ENCODE data around the gene LGALS12. TPM values are rescaled to one million over a fixed set of nuclear protein-coding genes. Genes with fewer than 3 reads are reported as not detected.

LGALS12 gene
- total RNA-seq, 2 donors from 2014 or later: not detected

DNA sequence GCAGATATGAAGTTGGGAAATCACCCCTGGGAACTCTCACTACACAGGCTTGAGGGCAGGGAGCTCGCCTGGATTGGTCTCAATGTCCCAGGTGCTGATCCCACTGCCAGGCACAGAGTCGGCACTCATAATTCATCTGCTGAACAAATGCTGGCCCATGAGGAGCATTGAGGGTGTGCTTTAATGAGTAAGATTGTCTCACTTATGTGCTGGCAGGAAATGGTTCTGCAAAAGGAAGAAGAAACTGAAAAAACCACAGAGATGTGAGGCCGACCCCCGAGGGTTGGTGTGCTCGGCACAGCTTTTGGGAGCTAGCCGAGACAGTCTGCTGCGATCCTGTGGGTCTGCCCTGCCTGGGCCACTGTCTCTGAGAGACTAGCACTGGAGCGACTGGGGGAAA lies 47.9 kb downstream of the LGALS12 start:
- H3K27ac Mint-ChIP-seq: peak overlapping the region; percentile 93
- H3K27me3 Mint-ChIP-seq: no peaks in the 10 kb centered on the region
- ATAC-seq (replicated peaks): peak; percentile 96
- peak overlapping the region; percentile 84 for H3K4me3 Mint-ChIP-seq
- no peaks in the 10 kb centered on the region for H3K36me3 Mint-ChIP-seq (ENCODE audit: low read depth)
- no peaks in the 10 kb centered on the region for H3K9me3 Mint-ChIP-seq
- H3K4me1 Mint-ChIP-seq: peaks cover 14% of the 10 kb centered on the region

DNA sequence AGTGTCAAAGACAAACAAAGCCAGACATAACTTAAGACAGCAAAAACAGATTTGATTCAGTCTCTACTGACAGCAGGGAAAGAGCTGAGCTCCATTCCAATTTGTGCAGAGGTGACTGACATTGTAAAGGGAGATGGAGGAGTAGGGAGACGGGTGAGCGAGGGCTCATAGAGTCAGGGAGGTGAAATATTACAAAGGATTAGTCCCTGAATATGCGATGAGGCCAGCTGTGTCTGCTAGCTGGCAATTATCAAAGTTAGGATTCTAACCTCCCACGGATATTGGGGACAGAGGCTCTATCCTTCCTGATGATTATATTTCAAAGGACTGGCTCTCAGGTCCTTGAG lies 49.0 kb downstream of the LGALS12 start:
- no peak overlapping the region for H3K4me3 Mint-ChIP-seq
- peaks cover 14% of the 10 kb centered on the region for H3K4me1 Mint-ChIP-seq
- H3K36me3 Mint-ChIP-seq (ENCODE audit: low read depth): no peaks in the 10 kb centered on the region
- no peaks in the 10 kb centered on the region for H3K27me3 Mint-ChIP-seq
- no peaks in the 10 kb centered on the region for H3K9me3 Mint-ChIP-seq
- ATAC-seq (replicated peaks): no peak
- peak overlapping the region; percentile 58 for H3K27ac Mint-ChIP-seq

DNA sequence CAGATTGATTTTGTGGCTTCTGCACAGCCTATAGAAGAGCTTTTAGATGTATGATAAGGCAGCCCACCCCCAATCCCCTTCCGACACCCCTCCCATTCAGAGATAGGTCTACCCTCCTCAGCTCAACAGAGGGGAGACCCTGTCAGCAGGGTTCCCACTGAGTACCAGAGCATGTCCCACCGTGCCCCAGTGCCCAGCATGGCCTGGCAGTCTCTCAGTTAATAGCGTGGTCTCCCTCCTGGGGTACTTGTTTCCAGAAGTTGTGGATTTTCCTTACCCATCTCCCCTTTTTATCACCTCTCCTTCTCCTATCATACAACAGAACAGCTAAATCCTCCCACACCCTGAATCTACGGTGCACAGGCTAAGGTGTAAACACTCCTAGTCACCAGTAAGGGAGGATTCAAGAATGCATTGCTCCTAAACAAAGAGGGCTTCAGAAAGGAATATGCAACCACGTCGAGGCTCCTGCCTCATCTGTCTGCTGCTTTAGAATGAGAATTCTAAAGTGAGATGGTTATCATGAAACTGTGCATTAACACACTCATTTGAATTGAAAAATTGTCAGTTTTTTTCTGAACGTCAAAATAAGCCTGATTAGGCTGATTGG lies 50.6 kb downstream of the LGALS12 start:
- H3K36me3 Mint-ChIP-seq (ENCODE audit: low read depth): no peaks in the 10 kb centered on the region
- no peaks in the 10 kb centered on the region for H3K9me3 Mint-ChIP-seq
- ATAC-seq (replicated peaks): no peak
- no peak overlapping the region for H3K4me3 Mint-ChIP-seq
- peaks cover 14% of the 10 kb centered on the region for H3K4me1 Mint-ChIP-seq
- H3K27me3 Mint-ChIP-seq: no peaks in the 10 kb centered on the region
- no peak overlapping the region for H3K27ac Mint-ChIP-seq

DNA sequence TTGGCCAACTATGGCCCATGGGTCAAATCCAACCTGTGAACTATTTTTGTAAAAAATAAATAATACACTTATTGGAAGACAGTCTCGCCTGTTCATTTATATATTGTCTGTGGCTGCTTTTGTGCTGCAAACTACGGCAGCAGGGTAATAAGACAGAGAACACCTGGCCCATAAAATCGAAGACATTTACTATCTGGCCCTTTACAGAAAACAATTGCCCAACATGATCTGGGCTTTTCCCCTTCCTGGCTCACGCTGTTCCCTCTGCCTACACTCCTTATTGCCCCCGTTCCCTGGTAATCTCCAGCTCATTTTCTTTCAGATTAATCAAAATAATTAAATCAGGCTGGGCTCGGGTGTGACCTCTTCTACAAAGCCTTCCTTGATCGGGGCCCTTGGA lies 51.7 kb downstream of the LGALS12 start:
- Mint-ChIP-seq H3K27me3 (no peaks in the 10 kb centered on the region), H3K4me1 (peaks cover 13% of the 10 kb centered on the region), H3K9me3 (no peaks in the 10 kb centered on the region), H3K27ac (no peak overlapping the region), H3K4me3 (no peak overlapping the region), H3K36me3 (ENCODE audit: low read depth) (no peaks in the 10 kb centered on the region)
- ATAC-seq (replicated peaks): no peak

DNA sequence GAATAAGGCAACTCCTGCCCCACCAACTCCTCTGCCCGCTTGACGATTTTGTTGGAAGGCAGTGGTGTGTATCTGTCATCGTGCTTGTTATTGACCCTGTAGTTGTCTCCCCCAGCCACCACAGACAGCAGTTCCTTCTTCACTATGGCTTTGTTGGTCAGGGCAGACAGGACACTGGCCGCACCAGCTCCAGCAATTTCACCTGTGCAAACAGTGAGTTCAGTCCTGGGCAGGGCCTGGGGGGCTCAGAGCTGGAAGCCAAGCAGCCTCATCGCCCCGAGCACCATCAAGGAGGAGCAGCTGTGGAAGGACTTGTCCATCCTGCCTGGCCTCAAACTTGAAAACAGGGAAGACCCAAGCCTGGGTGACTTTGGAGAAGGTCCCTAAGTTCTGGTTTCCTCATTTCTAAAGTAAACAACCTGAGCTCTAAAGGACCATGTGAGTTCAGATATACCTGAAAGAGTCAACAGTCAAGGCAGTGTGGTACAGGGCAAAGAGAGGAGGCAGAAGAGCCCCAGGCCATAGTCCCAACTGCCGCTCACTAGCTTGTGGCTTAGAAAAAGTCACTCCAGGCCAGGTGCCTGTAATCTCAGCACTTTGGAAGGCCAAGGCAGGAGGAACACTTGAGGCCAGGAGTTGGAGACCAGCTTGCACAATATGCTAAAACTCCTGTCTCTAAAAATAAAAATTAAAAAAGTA lies 52.7 kb downstream of the LGALS12 start:
- H3K4me3 Mint-ChIP-seq: no peak overlapping the region
- H3K4me1 Mint-ChIP-seq: peaks cover 8% of the 10 kb centered on the region
- H3K9me3 Mint-ChIP-seq: no peaks in the 10 kb centered on the region
- H3K27me3 Mint-ChIP-seq: no peaks in the 10 kb centered on the region
- H3K27ac Mint-ChIP-seq: no peak overlapping the region
- no peak for ATAC-seq (replicated peaks)
- H3K36me3 Mint-ChIP-seq (ENCODE audit: low read depth): no peaks in the 10 kb centered on the region

DNA sequence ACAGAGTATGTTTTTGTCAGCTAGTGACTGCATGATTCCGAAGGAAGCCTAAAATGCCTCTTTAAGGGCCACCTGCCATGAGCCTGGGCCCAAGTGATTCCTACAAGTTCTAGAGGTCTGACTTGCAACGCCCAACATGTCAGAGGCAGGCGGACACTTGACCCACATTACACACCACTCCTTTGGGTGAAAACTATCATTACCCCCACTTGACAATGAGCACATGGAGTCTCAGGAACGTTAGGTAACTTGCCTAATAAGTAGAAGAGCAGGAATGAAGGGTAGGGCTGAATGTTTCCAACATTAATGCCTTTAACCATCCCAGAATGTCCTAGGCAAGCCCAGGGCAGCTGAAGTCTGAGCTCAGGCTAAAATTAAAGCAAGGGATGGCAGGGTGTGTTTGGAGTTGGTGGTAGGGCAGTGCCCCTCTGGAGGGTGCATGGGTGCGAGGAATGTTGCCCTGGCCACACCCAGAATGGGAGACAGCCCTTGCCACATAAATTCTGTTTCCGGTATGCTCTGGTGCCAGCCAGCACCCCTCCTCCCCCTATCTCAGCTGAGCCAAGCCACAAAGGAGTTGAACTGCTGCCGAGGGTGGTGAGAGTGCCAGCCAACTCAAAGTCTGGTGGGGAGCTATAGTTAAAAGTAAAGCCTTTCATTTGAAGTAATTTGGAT lies 54.8 kb downstream of the LGALS12 start:
- ATAC-seq (replicated peaks): no peak
- H3K9me3 Mint-ChIP-seq: no peaks in the 10 kb centered on the region
- H3K27me3 Mint-ChIP-seq: no peaks in the 10 kb centered on the region
- no peaks in the 10 kb centered on the region for H3K36me3 Mint-ChIP-seq (ENCODE audit: low read depth)
- H3K4me3 Mint-ChIP-seq: no peak overlapping the region
- peaks cover 14% of the 10 kb centered on the region for H3K4me1 Mint-ChIP-seq
- H3K27ac Mint-ChIP-seq: peak overlapping the region; percentile 58

DNA sequence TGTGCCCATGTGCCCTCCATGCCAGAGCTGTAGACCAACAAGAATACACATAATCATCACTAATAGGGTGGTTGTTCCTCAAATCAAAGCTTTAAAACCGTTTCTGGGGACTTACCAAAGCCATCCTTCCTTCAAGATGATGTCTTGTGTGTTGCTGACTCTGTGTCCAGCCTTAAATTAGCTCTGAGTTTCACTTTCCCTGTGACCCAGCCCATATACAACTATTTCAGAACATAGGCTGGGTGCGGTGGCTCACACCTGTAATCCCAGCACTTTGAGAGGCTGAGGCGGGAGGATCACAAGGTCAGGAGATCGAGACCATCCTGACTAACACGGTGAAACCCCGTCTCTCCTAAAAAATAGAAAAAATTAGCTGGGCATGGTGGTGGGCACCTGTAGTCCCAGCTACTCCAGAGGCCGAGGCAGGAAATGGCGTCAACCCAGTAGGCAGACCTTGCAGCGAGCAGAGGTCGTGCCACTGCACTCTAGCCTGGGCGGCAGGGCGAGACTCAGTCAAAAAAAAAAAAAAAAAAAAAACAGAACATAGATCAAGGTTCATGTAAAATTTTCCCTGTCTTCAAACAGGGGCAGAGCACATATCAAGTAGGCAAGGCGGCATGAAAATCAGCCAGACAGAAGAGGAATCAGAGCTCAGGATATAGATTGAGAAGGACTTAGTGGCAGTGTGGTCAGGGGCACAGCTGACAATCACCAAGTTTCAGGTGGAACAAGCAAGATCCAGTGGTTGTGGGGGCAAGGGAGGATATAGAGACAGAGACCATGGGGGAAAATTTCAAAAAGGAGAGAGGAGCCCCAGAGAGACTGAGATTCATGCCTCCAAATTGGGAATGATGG lies 57.5 kb downstream of the LGALS12 start, which contains the start of gene PLAAT2:
Gene PLAAT2, minus strand, starts transcription at position 179 of the 855 bp plus-strand sequence. Its CDS starts 55 bp downstream, at position 124.
- Mint-ChIP-seq H3K27ac (peak within 1 kb of the TSS; percentile 43), H3K4me1 (peaks cover 20% of the 10 kb centered on the region), H3K36me3 (ENCODE audit: low read depth) (no peaks in the 10 kb centered on the region), H3K4me3 (peak within 1 kb of the TSS; percentile 6), H3K27me3 (no peaks in the 10 kb centered on the region), H3K9me3 (no peaks in the 10 kb centered on the region)
- ATAC-seq (replicated peaks): no peak

DNA sequence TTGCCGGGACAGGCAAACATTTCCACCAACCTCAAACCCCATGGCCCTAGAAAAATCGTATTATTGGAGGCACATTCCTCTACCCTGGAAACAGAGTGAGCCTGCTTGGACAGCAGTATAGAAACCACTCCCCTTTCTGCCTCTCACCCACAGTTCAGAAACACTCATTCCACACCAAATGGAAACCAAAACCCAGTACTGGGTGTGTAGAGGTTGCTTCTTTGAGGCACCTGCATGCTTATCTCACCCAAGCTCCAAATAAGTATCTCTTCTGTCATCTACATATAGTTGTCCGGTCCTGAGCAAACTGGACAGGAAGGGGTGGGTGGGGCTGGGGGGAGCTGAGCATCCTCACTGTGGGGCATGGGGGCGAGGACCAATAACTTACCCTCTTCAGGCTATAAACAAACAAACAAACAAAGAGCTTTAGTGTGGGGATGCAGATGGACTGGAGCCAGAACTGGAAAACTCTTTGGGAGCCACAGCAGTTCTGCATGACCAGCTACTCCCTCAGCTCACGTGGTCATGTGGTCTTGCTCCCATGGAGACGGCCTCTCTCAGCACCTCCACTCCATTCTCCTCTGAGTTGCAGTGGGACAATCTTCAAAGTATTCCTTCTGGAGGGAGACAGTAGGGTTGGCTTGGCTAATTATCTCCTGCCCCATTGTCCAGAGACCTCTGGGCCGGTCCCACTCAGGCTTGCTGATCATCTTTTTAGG lies 58.3 kb downstream of the LGALS12 start:
- H3K27ac Mint-ChIP-seq: peak overlapping the region; percentile 49
- ATAC-seq (replicated peaks): peak; percentile 63
- no peaks in the 10 kb centered on the region for H3K9me3 Mint-ChIP-seq
- no peaks in the 10 kb centered on the region for H3K27me3 Mint-ChIP-seq
- H3K4me3 Mint-ChIP-seq: peak overlapping the region; percentile 6
- H3K4me1 Mint-ChIP-seq: peaks cover 20% of the 10 kb centered on the region
- H3K36me3 Mint-ChIP-seq (ENCODE audit: low read depth): no peaks in the 10 kb centered on the region

DNA sequence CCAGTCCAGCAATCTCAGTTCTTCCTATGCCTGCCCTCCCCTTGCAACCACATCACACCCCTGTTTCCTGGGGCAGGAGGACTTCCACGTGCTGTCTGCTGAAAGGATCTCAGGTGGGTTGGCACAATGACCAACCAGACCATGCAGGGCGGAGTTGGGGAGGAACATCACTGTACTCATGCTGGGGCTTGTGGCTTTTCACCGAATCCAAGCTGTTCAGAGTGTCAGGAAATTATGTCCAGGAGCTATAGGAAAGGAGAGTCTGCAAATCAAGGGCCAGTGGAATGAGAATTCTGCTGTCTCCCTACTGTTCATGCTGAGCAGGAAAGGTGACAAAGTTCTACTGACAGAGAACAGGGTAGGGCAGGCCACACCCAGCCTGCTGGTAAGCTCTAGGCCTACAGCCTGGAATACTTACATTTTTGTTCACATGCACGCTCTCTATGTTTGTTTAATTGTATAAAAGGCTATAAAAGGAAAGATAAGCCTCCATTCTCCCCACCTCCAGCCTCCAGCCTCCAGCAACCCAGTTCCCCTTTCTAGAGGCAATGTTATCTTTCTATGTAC lies 59.0 kb downstream of the LGALS12 start:
- peak overlapping the region; percentile 49 for H3K27ac Mint-ChIP-seq
- no peak overlapping the region for H3K4me3 Mint-ChIP-seq
- no peaks in the 10 kb centered on the region for H3K27me3 Mint-ChIP-seq

More for the DNA sequence above, 59.0 kb downstream of the LGALS12 start:
- no peak for ATAC-seq (replicated peaks)
- H3K4me1 Mint-ChIP-seq: peaks cover 20% of the 10 kb centered on the region
- no peaks in the 10 kb centered on the region for H3K9me3 Mint-ChIP-seq
- H3K36me3 Mint-ChIP-seq (ENCODE audit: low read depth): no peaks in the 10 kb centered on the region

Other genes starting within 250 kb of the LGALS12 start
- gene SLC22A9, start 136.3 kb upstream of the LGALS12 start, total RNA-seq: not detected
- under 1 TPM in 1 of 2 donors, not detected in 1; 0.11 TPM for gene PLAAT5, start 14.9 kb upstream of the LGALS12 start, total RNA-seq
- 10 to 100 TPM; 20.7 to 22.1 TPM for gene PLAAT4, start 30.7 kb downstream of the LGALS12 start, total RNA-seq
- not detected for gene PLAAT2, start 57.3 kb downstream of the LGALS12 start, total RNA-seq
- gene PLAAT3, start 108.3 kb downstream of the LGALS12 start, total RNA-seq: 1 to 10 TPM; 5.4 to 7.6 TPM
- gene ATL3, start 165.3 kb downstream of the LGALS12 start, total RNA-seq: 10 to 100 TPM; 31.1 to 33.3 TPM
- gene RTN3, start 175.4 kb downstream of the LGALS12 start, total RNA-seq: 10 to 100 TPM; 53.2 to 59.3 TPM

Measured in activated T-helper 17 cell treated with anti-CD3 and anti-CD28 coated beads, Interleukin-2, amount 50 U/mL, for 72 hours (primary cell).